Gastroesophageal sphincter (tissue), 3 donors: ENCODE measurements around the gene F2RL1.

Experiments
- CTCF ChIP-seq, 4 experiments: fragments of 200-600 bp in 2 of 4; fragments of 450-650 bp in 2 of 4; sonication (generic) in 1 of 4; IDR thresholded peaks; one replicate each; pipeline ENCODE4 v1.5.1; 2017 to 2019; ENCODE audit warnings: antibody characterized with exemption in 4 of 4, mild to moderate bottlenecking in 2 of 4, moderate library complexity in 2 of 4
- EP300 ChIP-seq: sonication (generic); formaldehyde crosslinking; IDR thresholded peaks from one replicate; pipeline ENCODE4 v1.6.1; 2017; ENCODE audit warnings: antibody characterized with exemption, mild to moderate bottlenecking
- POLR2A ChIP-seq, 2 donors: fragments of 450-650 bp; IDR thresholded peaks; one replicate each; pipeline ENCODE4 v1.6.1; 2017; ENCODE audit warnings: antibody characterized with exemption in 2 of 2, mild to moderate bottlenecking in 2 of 2, moderate library complexity in 1 of 2
- POLR2AphosphoS5 ChIP-seq: sonication (generic); formaldehyde crosslinking; IDR thresholded peaks from one replicate; pipeline ENCODE4 v1.6.1; 2017; ENCODE audit warnings: antibody characterized with exemption

GRCh38 chr5:76870046-76870445 is 51.2 kb downstream of the F2RL1 start:
- TF ChIP-seq CTCF (IDR thresholded peaks at IDR 0.05) (no peak), POLR2A (IDR thresholded peaks at IDR 0.05) (no peak), EP300 (no peak), POLR2AphosphoS5 (no peak)
